Osteocyte (in vitro differentiated cells): ENCODE results near the gene CLVS2. TPM values are rescaled to one million over a fixed set of nuclear protein-coding genes. Genes with fewer than 3 reads are reported as not detected.

ENCODE experiments used
- DNase-seq: peaks from one replicate; pipeline ENCODE4 v3.0.0; 2021; ENCODE audit warnings: mixed read lengths; ENCODE audit not compliant: unreplicated experiment; ENCODE audit errors: extremely low spot score
- H3K27ac Mint-ChIP-seq: one replicate; pipeline ENCODE4 v1.8.0; 2021; ENCODE audit warnings: mild to moderate bottlenecking, mixed read lengths; ENCODE audit not compliant: unreplicated experiment
- H3K27me3 Mint-ChIP-seq: one replicate; pipeline ENCODE4 v1.8.0; 2021; ENCODE audit warnings: mixed read lengths; ENCODE audit not compliant: unreplicated experiment
- H3K36me3 Mint-ChIP-seq: one replicate; pipeline ENCODE4 v1.8.0; 2021; ENCODE audit warnings: mixed read lengths; ENCODE audit not compliant: unreplicated experiment
- H3K4me1 Mint-ChIP-seq: one replicate; pipeline ENCODE4 v1.8.0; 2021; ENCODE audit warnings: mixed read lengths; ENCODE audit not compliant: unreplicated experiment
- H3K4me3 Mint-ChIP-seq: one replicate; pipeline ENCODE4 v1.8.0; 2021; ENCODE audit warnings: mild to moderate bottlenecking, moderate library complexity, mixed read lengths; ENCODE audit not compliant: unreplicated experiment
- H3K9me3 Mint-ChIP-seq: one replicate; pipeline ENCODE4 v1.8.0; 2021; ENCODE audit warnings: mixed read lengths; ENCODE audit not compliant: unreplicated experiment
- total RNA-seq: library from RNA; stranded (reverse); gene quantifications from 2 replicates; pipeline ENCODE4 v1.2.1, GENCODE V29; 2021
- TF ChIP-seq, protein P1 (sequence below): fragments of 200-600 bp; sonication (generic); IDR thresholded peaks from 2 replicates; pipeline ENCODE4 v1.5.0; 2021; ENCODE audit warnings: antibody characterized with exemption, mild to moderate bottlenecking, moderate library complexity

Gene CLVS2
- total RNA-seq, 1 donor from 2014 or later, result not detected

GRCh38 chr6:123009059-123009458 is 13.0 kb downstream of the CLVS2 start:
- DNase-seq, result no peak
- Mint-ChIP-seq H3K27me3 (peaks cover 22% of the 10 kb centered on the region), H3K4me1 (no peaks in the 10 kb centered on the region), H3K27ac (no peak overlapping the region), H3K36me3 (no peaks in the 10 kb centered on the region), H3K4me3 (no peak overlapping the region), H3K9me3 (no peaks in the 10 kb centered on the region)
- TF ChIP-seq, protein P1, sequence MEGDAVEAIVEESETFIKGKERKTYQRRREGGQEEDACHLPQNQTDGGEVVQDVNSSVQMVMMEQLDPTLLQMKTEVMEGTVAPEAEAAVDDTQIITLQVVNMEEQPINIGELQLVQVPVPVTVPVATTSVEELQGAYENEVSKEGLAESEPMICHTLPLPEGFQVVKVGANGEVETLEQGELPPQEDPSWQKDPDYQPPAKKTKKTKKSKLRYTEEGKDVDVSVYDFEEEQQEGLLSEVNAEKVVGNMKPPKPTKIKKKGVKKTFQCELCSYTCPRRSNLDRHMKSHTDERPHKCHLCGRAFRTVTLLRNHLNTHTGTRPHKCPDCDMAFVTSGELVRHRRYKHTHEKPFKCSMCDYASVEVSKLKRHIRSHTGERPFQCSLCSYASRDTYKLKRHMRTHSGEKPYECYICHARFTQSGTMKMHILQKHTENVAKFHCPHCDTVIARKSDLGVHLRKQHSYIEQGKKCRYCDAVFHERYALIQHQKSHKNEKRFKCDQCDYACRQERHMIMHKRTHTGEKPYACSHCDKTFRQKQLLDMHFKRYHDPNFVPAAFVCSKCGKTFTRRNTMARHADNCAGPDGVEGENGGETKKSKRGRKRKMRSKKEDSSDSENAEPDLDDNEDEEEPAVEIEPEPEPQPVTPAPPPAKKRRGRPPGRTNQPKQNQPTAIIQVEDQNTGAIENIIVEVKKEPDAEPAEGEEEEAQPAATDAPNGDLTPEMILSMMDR, result no peak

- Mint-ChIP-seq H3K9me3 (no peaks in the 10 kb centered on the region), H3K27me3 (peaks cover 13% of the 10 kb centered on the region), H3K4me3 (no peak overlapping the region), H3K4me1 (no peaks in the 10 kb centered on the region), H3K27ac (no peak overlapping the region), H3K36me3 (no peaks in the 10 kb centered on the region)
- TF ChIP-seq, protein P1, result no peak
- no peak for DNase-seq
Observed at GRCh38 chr6:123014835-123015234, 18.8 kb downstream of the CLVS2 start.

GRCh38 chr6:123016431-123017103 is 20.5 kb downstream of the CLVS2 start:
- Mint-ChIP-seq H3K27ac (no peak overlapping the region), H3K4me3 (no peak overlapping the region), H3K4me1 (no peaks in the 10 kb centered on the region), H3K27me3 (peaks cover 8% of the 10 kb centered on the region), H3K36me3 (no peaks in the 10 kb centered on the region), H3K9me3 (no peaks in the 10 kb centered on the region)
- TF ChIP-seq, protein P1, result no peak
- no peak for DNase-seq

GRCh38 chr6:123017104-123017682 is 21.2 kb downstream of the CLVS2 start:
- Mint-ChIP-seq H3K27me3 (peaks cover 8% of the 10 kb centered on the region), H3K9me3 (no peaks in the 10 kb centered on the region), H3K4me1 (no peaks in the 10 kb centered on the region)

GRCh38 chr6:123022975-123023374 is 26.9 kb downstream of the CLVS2 start:
- Mint-ChIP-seq H3K4me3 (no peak overlapping the region), H3K36me3 (no peaks in the 10 kb centered on the region), H3K4me1 (no peaks in the 10 kb centered on the region), H3K27ac (no peak overlapping the region), H3K9me3 (no peaks in the 10 kb centered on the region), H3K27me3 (peaks cover 8% of the 10 kb centered on the region)
- DNase-seq, result no peak
- TF ChIP-seq, protein P1, result no peak

More at GRCh38 chr6:123017104-123017682, 21.2 kb downstream of the CLVS2 start:
- TF ChIP-seq, protein P1, result no peak
- Mint-ChIP-seq H3K4me3 (no peak overlapping the region), H3K36me3 (no peaks in the 10 kb centered on the region), H3K27ac (no peak overlapping the region)
- DNase-seq, result no peak
